Right lobe of liver (tissue), 6 donors: ENCODE measurements around the gene TMEM248. TPM values are rescaled to one million over a fixed set of nuclear protein-coding genes. Genes with fewer than 3 reads are reported as not detected.

Experiments
- ATAC-seq, 4 donors: fragments of 200-7000 bp; cut with Tn5 transposase; one replicate each; pipeline ENCODE4 v1.9.1; 2020; ENCODE audit warnings: mild to moderate bottlenecking in 4 of 4, moderate library complexity in 4 of 4
- DNase-seq, 3 donors: peaks; one replicate each; pipeline ENCODE4 v3.0.0-alpha.2; 2020
- H3K27ac ChIP-seq, 3 donors: fragments of 200-600 bp; one replicate each; pipeline ENCODE4 v1.8.0; 2022
- H3K27me3 ChIP-seq, 2 donors: fragments of 200-600 bp; one replicate each; pipeline ENCODE4 v1.8.0; 2022
- H3K36me3 ChIP-seq, 4 donors: fragments of 200-600 bp; sonication (generic) in 1 of 4; one replicate each; pipeline versions ENCODE4 v1.5.1 to v1.8.0; 2017 to 2022; ENCODE audit warnings: control low read depth in 1 of 4
- H3K4me1 ChIP-seq, 4 donors: fragments of 200-600 bp; sonication (generic) in 1 of 4; one replicate each; pipeline versions ENCODE4 v1.5.1 to v1.8.0; 2017 to 2022; ENCODE audit warnings: control low read depth in 1 of 4
- H3K4me3 ChIP-seq, 3 donors: fragments of 200-600 bp; one replicate each; pipeline ENCODE4 v1.8.0; 2022
- H3K9me3 ChIP-seq, 4 donors: fragments of 200-600 bp; sonication (generic) in 1 of 4; one replicate each; pipeline versions ENCODE4 v1.5.1 to v1.8.0; 2017 to 2022; ENCODE audit warnings: control low read depth in 1 of 4
- CTCF ChIP-seq, 4 donors: fragments of 200-600 bp in 3 of 4; fragments of 450-650 bp in 1 of 4; IDR thresholded peaks; one replicate each; pipeline versions ENCODE4 v1.5.1 to v1.8.0; 2016 to 2022; ENCODE audit warnings: antibody characterized with exemption in 4 of 4, mild to moderate bottlenecking in 2 of 4
- POLR2A ChIP-seq: fragments of 450-650 bp; IDR thresholded peaks from one replicate; pipeline ENCODE4 v1.6.1; 2017; ENCODE audit warnings: antibody characterized with exemption, mild to moderate bottlenecking
- WGBS: methylation state at CpG from one replicate; pipeline ENCODE4 v1.1.6; 2018; ENCODE audit warnings: low coverage, low lambda C conversion rate; ENCODE audit not compliant: insufficient coverage; ENCODE audit errors: missing lambda C conversion rate; 5-methylcytosine and 5-hydroxymethylcytosine counted together
- intact Hi-C, 2 donors: fragments of 100-400 bp; cut with DNase I; formaldehyde crosslinking; loops; one replicate each; pipeline versions ENCODE4 v1.11.2 to v1.14.1; 2022
- total RNA-seq, 6 experiments: library from RNA; depleted of rRNA in 2 of 6; stranded (reverse); fragments of >200 nt in 2 of 6; fragmentation: NEBNext Ultra II Directional in 3 of 6; extraction: Animal tissue kit (Norgen Biotek cat#: 25700) in 3 of 6; gene quantifications; one replicate each; pipeline versions ENCODE4 v1.1.0 to v1.2.4, GENCODE V29; 2016 to 2023
- donor health status: DM: no; HTN: yes; CAD: no.
- donor health status: DM: no; HTN: no; CAD: no.
- donor health status: DM: no; HTN: no; CAD: no.
- donor health status: DM: no; HTN: yes; CAD: no.
- donor health status: DM: no; HTN: yes; CAD: no.

TMEM248 gene
- total RNA-seq, 6 experiments from 2014 or later, result 53.3 to 76.5 (median 63.2) TPM

GRCh38 chr7:66894463-66895080 lies 26.5 kb upstream of the TMEM248 start:
- H3K4me1 ChIP-seq, result no peaks in the 10 kb centered on the region
- no peak overlapping the region for H3K4me3 ChIP-seq
- no peak for TF ChIP-seq POLR2A
- peak in 1 of 4 donors; percentile 23 for TF ChIP-seq CTCF (IDR thresholded peaks at IDR 0.05)
- no peaks in the 10 kb centered on the region for H3K27me3 ChIP-seq
- DNase-seq (no peak), ATAC-seq (no peak)
- no peaks in the 10 kb centered on the region for H3K9me3 ChIP-seq
- 82% methylated on average over 5 of the region's 5 CpGs for WGBS
- H3K27ac ChIP-seq, result no peak overlapping the region
- H3K36me3 ChIP-seq, result peaks cover 0 to 3% (median 2%) of the 10 kb centered on the region in 4 donors
- intact Hi-C loops, result no loop called here

- Histone ChIP-seq H3K4me3 (no peak overlapping the region), H3K4me1 (no peaks in the 10 kb centered on the region), H3K36me3 (peaks cover 0 to 3% (median 2%) of the 10 kb centered on the region in 4 donors), H3K9me3 (no peaks in the 10 kb centered on the region), H3K27ac (no peak overlapping the region), H3K27me3 (no peaks in the 10 kb centered on the region)
- DNase-seq (no peak), ATAC-seq (no peak)
- TF ChIP-seq CTCF (IDR thresholded peaks at IDR 0.05) (no peak), POLR2A (no peak)
- intact Hi-C loops, result no loop called here
- WGBS, result 94% methylated on average over 3 of the region's 3 CpGs
Measured at GRCh38 chr7:66896441-66896840, 24.6 kb upstream of the TMEM248 start.

- no peak overlapping the region for H3K4me3 ChIP-seq
- H3K4me1 ChIP-seq, result no peaks in the 10 kb centered on the region
- no peaks in the 10 kb centered on the region for H3K9me3 ChIP-seq
- intact Hi-C loops, result no loop called here
- WGBS, result 79% methylated on average over 7 of the region's 7 CpGs
- no peak for TF ChIP-seq CTCF (IDR thresholded peaks at IDR 0.05)
- TF ChIP-seq POLR2A, result no peak
- no peak overlapping the region for H3K27ac ChIP-seq
- peaks cover 0 to 3% (median 1%) of the 10 kb centered on the region in 4 donors for H3K36me3 ChIP-seq
- ATAC-seq (no peak), DNase-seq (no peak)
- no peaks in the 10 kb centered on the region for H3K27me3 ChIP-seq
Measured at GRCh38 chr7:66899552-66900280, 21.3 kb upstream of the TMEM248 start.

- DNase-seq (no peak), ATAC-seq (peak in 2 of 4 donors; percentile 10 to 16)
- intact Hi-C loops, result no loop called here
- TF ChIP-seq POLR2A (no peak), CTCF (IDR thresholded peaks at IDR 0.05) (no peak)
- no peak overlapping the region for H3K4me3 ChIP-seq
- peaks cover 0 to 3% (median 0%) of the 10 kb centered on the region in 4 donors for H3K36me3 ChIP-seq
- H3K9me3 ChIP-seq, result no peaks in the 10 kb centered on the region
- WGBS, result 96% methylated on average over 34 of the region's 47 CpGs
- H3K4me1 ChIP-seq, result no peaks in the 10 kb centered on the region
- H3K27ac ChIP-seq, result no peak overlapping the region
- H3K27me3 ChIP-seq, result no peaks in the 10 kb centered on the region
Measured at GRCh38 chr7:66901941-66902843, 18.8 kb upstream of the TMEM248 start.
